ENCODE data around the gene MGAT5B.

The MGAT5B gene

GRCh38 chr17:76935331-76935730 lies 67.1 kb downstream of the MGAT5B start:
- DNase-seq = no peak
- intact Hi-C loops (cut with DNase I) = no loop called here

GRCh38 chr17:76937238-76937637 lies 69.0 kb downstream of the MGAT5B start:
- intact Hi-C loops (cut with DNase I) = no loop called here
- no peak for DNase-seq

DNA sequence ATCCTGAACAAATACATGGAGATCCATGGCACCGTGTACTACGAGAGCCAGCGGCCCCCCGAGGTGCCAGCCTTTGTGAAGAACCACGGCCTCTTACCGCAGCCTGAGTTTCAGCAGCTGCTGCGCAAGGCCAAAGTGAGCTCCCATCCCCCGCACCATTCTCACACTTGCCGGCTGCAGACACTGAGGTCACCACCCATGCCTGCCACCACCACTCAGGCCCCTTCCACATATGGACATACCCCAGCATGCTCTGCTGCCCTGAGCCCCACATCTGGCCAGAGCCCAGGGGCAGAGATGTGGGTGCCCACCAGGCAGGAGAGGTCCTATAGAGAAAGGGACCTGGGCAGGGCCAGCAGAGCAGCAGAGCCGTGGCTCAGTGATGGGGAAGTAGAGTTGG lies 69.8 kb downstream of the MGAT5B start:
- no peak for DNase-seq
- intact Hi-C loops (cut with DNase I) = no loop called here

GRCh38 chr17:76940295-76940694 lies 72.1 kb downstream of the MGAT5B start:
- DNase-seq = no peak
- intact Hi-C loops (cut with DNase I) = no loop called here

DNA sequence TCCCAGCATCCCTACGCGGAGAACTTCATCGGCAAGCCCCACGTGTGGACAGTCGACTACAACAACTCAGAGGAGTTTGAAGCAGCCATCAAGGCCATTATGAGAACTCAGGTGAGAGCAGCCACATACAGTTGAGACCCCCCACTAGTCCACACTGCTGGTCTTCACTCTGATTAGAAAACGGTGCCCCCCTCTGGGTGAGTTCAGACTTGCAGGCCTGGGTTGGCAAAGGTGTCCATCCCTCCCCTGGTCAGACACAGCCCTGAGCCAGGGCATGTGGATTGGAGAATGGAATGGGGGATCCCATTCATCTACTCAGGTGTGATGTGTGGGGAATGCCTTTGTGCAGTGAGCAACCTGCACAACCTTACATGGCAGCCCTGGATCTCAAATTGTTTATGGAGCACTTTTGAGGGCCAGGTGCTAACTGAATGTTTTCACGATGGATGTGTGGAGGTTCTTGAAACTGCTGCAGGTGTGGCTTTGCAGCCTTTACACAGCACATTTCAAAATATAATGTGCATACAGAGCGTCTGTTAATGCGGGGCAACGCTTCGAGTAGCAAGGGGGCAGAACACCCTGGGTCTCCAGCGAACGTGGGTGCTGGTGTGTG lies 72.6 kb downstream of the MGAT5B start:
- intact Hi-C loops (cut with DNase I) = no loop called here
- DNase-seq = no peak

DNA sequence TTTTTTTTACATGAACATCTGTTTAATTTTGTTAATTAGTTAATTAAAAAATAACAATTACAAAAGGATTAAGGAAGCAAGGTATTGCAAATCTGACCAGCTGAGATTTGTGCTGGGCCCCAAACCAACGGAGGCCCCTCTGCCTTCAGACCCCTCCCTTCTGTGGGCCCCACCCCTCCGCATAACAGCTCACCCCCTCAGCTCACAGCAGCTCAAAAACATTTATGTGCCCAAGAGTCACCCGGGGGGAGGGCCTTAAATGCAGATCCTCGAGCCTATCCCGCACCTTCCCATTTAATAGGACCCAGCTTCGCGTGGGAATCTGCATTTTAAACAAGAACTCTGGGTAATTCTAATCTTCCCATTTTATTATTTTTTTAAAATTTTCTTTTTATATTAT lies 75.0 kb downstream of the MGAT5B start:
- intact Hi-C loops (cut with DNase I) = no loop called here
- DNase-seq = no peak

GRCh38 chr17:76943781-76944213 lies 75.6 kb downstream of the MGAT5B start:
- peak in 8 of 42 donors; percentile 35 to 56 (median 40) for DNase-seq
- intact Hi-C loops (cut with DNase I) = no loop called here

DNA sequence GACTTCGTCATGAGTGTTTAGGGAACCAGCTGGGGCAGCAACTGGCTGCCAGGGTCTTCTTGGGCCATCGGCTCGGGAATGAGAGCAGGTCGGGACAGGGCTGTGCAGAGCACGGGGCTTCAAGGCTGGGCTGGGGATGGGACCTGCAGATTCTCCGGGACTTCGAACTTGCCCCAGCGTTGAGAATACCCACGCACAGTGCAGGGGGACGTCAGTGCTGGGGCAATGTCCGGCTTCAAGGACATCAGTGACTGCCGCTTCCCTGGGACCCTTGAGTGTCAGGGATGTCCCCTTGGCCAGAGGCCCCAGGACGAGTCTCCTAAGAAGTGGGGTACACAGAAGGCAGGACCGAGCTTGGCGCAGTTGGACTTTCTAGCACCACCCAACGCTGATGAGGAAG lies 76.3 kb downstream of the MGAT5B start:
- intact Hi-C loops (cut with DNase I) = no loop called here
- DNase-seq = no peak

DNA sequence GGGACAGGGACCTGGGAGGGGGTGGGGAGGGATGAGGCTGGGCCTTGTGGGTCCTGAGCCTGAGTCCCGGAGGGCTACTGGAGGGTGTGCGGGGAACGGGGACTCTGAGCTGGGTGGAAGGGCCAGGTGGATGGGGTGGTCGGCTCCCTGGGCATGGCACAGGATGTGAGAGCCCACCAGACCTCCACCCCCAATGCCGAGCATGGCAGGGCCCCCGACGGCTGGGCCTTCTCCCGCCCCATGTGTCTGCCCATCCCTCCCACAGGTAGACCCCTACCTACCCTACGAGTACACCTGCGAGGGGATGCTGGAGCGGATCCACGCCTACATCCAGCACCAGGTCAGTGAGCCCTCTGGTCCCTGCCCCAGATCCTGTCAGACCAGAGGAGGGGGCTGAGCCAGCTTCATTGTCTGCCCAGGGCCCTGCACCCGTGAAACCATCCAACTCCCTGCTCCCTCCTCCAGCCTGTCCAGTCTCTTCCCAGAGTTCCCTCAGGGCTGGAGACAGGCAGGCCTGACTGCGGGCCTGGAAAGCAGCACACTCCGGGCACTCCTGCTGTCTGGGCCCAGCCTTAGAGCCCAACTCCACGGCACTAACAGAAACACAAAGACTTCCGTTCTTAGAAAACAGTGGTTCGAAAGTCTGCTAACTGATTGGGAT lies 78.0 kb downstream of the MGAT5B start:
- intact Hi-C loops (cut with DNase I) = no loop called here

DNA sequence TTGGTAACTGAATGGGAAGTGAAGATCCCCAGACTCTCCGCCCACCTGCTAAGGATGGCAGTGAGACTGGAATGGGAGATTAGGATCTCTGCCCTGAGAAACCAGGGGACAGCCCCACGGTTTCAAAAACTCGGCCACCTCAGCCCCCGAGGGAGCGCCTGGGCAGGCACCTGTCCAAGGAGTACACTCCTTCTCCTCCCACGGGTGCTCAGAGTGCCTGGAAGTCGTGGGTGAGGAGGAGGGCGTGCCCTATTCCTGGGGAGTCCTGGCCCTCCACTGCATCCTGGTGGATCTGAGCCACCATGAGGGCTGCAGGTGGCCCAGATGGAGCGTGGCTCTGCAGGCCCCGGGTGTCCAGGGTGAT lies 78.5 kb downstream of the MGAT5B start:
- peak in 4 of 42 donors; percentile 30 to 54 (median 38) for DNase-seq
- intact Hi-C loops (cut with DNase I) = no loop called here

More for the DNA sequence above, 78.0 kb downstream of the MGAT5B start:
- DNase-seq = no peak

- intact Hi-C loops (cut with DNase I) = no loop called here
- DNase-seq = no peak
Measured at GRCh38 chr17:76947309-76947708, 79.1 kb downstream of the MGAT5B start.

- no peak for DNase-seq
- intact Hi-C loops (cut with DNase I) = no loop called here
Measured at GRCh38 chr17:76947771-76948170, 79.6 kb downstream of the MGAT5B start.

DNA sequence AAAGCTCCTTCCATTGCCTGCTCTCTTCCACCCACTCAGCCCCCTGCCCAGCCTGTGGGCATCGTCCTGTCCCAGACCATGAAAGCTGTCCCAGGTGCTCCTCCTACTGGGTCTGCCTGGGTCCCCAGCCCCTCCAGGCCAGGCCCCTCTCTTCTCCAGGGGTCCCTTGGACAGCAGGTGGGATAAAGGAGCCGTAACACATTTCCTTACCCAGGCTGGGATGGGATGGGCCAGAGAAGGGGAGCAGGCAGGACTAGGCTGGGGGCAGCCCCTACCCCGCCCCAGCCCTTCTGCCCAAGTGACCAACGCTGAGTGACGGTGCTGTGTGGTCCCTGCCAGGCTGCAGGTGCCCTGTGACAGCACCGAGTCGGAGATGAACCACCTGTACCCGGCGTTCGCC lies 80.1 kb downstream of the MGAT5B start:
- intact Hi-C loops (cut with DNase I) = no loop called here
- no peak for DNase-seq

GRCh38 chr17:76948726-76949342 lies 80.6 kb downstream of the MGAT5B start:
- DNase-seq = peak in 4 of 42 donors; percentile 25 to 55 (median 51)
- intact Hi-C loops (cut with DNase I) = no loop called here

DNA sequence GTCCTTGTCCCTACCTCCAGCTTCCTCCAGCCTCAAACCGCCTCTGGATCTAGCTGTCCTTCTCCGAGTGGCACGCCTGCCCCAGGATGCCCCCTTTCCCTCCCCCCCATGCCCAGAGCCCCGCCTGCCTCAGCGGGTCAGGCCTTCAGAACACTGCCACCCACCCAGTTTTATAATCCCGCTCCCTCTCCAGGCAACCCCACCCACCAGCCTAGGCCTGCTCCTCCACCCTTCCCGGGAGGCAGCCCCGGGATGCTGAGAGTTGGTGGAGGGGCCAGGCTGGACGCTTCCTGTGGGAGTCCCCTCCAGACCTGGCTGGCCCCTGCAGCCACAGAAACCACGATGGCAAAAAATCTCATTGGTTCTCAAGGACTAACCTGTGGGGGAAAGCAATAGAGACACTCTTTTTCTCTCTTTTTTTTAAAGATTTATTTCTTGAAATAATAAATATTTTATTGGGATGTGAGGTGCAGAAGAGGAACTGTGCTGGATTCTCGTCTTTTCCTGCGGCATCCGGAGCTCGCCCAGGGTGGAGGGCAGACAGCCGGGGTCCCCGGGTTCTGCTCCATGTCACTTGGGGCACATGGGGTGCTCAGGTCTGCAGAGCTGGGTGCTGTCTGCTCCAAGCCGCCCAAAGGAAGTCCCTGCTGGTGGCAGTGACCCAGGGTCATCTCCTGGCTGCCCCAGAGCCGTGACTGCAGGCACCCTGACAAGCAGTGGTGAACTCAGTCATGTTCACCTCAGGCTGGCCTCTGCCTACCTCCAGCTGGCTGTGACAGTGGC lies 81.9 kb downstream of the MGAT5B start:
- peak in 26 of 42 donors; percentile 24 to 79 (median 54) for DNase-seq
- intact Hi-C loops (cut with DNase I) = no loop called here

DNA sequence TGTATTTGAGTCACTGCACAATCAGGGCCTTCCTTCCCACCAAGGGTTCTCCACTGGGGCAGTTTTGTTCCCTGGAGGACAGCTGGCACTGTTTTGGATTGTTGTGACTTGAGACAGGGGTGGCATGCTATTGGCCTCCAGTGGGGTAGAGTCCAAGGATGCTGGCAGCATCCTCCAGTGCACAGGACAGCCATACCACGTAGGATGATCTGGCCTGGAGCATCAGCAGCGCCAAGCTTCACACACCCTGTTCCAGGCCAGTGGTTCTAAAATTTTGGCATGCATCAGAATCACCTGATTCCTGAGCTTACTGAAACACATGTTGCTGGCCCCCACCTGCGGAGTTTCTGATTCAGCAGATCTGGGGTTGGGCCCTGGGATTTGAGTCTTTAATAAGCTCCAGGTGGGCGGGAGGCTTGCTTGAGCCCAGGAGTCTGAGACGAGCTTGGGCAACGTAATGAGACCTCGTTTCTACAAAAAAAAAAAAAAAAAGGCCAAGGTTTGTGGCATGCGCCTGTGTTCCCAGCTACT lies 83.2 kb downstream of the MGAT5B start:
- intact Hi-C loops (cut with DNase I) = no loop called here
- peak in 10 of 42 donors; percentile 42 to 76 (median 64) for DNase-seq

DNA sequence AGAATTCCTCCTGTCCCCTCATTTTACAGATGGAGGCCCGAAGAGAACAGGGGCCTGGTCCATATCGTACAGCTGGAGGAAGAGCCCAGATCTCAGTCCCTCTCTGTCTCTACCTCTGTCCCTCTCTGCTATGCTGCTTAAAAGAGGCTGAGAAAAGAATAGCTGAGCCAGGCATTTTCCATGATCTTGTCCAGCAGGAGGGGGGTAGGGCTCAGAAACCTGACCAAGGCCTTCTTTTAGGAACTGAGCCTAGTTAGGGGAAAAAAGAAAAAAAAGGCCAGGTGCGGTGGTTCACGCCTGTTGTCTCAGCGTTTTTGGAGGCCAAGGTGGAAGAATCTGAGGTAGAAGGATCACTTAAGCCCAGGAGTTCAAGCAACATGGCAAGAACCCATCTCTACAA lies 84.2 kb downstream of the MGAT5B start:
- intact Hi-C loops (cut with DNase I) = no loop called here
- no peak for DNase-seq

GRCh38 chr17:76953066-76953465 lies 84.9 kb downstream of the MGAT5B start:
- intact Hi-C loops (cut with DNase I) = no loop called here
- DNase-seq = no peak

- DNase-seq = peak in 1 of 42 donors; percentile 15
- intact Hi-C loops (cut with DNase I) = no loop called here
Measured at GRCh38 chr17:76953946-76954345, 85.7 kb downstream of the MGAT5B start.

DNA sequence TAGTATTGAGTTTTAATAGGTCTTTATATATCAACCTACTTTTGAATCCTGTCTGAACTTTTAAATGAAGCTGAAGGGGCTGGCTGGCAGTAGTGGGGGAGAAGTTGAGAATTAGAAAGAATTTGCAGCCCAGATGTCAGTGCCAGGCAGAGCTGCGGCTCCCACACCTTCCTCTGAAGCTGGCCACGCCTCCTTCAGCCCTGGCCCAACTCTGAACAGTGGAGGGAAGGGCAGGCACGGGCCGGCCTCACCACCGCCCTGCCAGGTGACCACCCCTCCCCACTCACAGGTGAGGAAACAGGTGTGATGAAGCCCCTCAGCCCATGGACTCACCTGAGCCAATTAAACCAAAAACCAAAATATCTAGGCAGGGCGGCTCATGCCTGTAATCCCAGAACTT lies 87.0 kb downstream of the MGAT5B start:
- intact Hi-C loops (cut with DNase I) = no loop called here
- no peak for DNase-seq
